Measurements from ENCODE around the gene EPHA2.

Gene EPHA2

GRCh38 chr1:16149702-16150488 lies 6.0 kb downstream of the EPHA2 start:
- no peak for DNase-seq (ENCODE audit: low read depth)

GRCh38 chr1:16149146-16149545 lies 6.7 kb downstream of the EPHA2 start:
- DNase-seq (ENCODE audit: low read depth), result no peak

- DNase-seq (ENCODE audit: low read depth), result no peak
These were observed 7.4 kb downstream of the EPHA2 start for GRCh38 chr1:16148329-16149092.

- DNase-seq (ENCODE audit: low read depth), result no peak
These were observed 8.5 kb downstream of the EPHA2 start for GRCh38 chr1:16147156-16147926.

- DNase-seq (ENCODE audit: low read depth), result no peak
These were observed 9.4 kb downstream of the EPHA2 start for GRCh38 chr1:16146279-16147155.

- DNase-seq (ENCODE audit: low read depth), result peak; percentile 83
These were observed 10.1 kb downstream of the EPHA2 start for GRCh38 chr1:16145662-16146278.

GRCh38 chr1:16145030-16145661 lies 10.7 kb downstream of the EPHA2 start:
- no peak for DNase-seq (ENCODE audit: low read depth)

- DNase-seq (ENCODE audit: low read depth), result no peak
These were observed 11.4 kb downstream of the EPHA2 start for GRCh38 chr1:16144325-16145029.

- DNase-seq (ENCODE audit: low read depth), result no peak
These were observed 12.1 kb downstream of the EPHA2 start for GRCh38 chr1:16143566-16144324.

GRCh38 chr1:16143005-16143565 lies 12.8 kb downstream of the EPHA2 start:
- no peak for DNase-seq (ENCODE audit: low read depth)

- DNase-seq (ENCODE audit: low read depth), result no peak
These were observed 13.4 kb downstream of the EPHA2 start for GRCh38 chr1:16142383-16142995.

GRCh38 chr1:16141573-16142336 lies 14.1 kb downstream of the EPHA2 start:
- DNase-seq (ENCODE audit: low read depth), result no peak

- no peak for DNase-seq (ENCODE audit: low read depth)
These were observed 15.7 kb downstream of the EPHA2 start for GRCh38 chr1:16140068-16140596.

GRCh38 chr1:16139473-16139962 lies 16.4 kb downstream of the EPHA2 start:
- no peak for DNase-seq (ENCODE audit: low read depth)

GRCh38 chr1:16138772-16139221 lies 17.1 kb downstream of the EPHA2 start:
- no peak for DNase-seq (ENCODE audit: low read depth)

GRCh38 chr1:16137890-16138467 lies 17.9 kb downstream of the EPHA2 start:
- DNase-seq (ENCODE audit: low read depth), result no peak

- DNase-seq (ENCODE audit: low read depth), result no peak
These were observed 20.4 kb downstream of the EPHA2 start for GRCh38 chr1:16135501-16135900.

Data from GM04504 (cell line).